ENCODE measurements around the gene PPP3R1. TPM values are rescaled to one million over a fixed set of nuclear protein-coding genes. Genes with fewer than 3 reads are reported as not detected.
A peak's percentile ranks its signal among the peaks of the same experiment; 100 is the strongest.

The PPP3R1 gene
- polyA plus RNA-seq, 1 donor (not counting 4 experiments of a cell fraction or from before 2014, with no cell fraction given), result 21.6 TPM

- H3K4me2 ChIP-seq (ENCODE audit: control insufficient read depth, extremely low read depth, insufficient read depth, low read depth, low read length), result peak overlapping the region; percentile 38
- peaks cover 19% of the 10 kb centered on the region for H3K4me1 ChIP-seq (ENCODE audit: control insufficient read depth, extremely low read depth, insufficient read depth, low read length)
- no peaks in the 10 kb centered on the region for H3K27me3 ChIP-seq (ENCODE audit: control insufficient read depth, extremely low read depth, insufficient read depth, low read length)
- dilution Hi-C loops (cut with MboI; ENCODE audit: extremely low pct_ligation_motif_present, low sequenced_read_pairs), result no loop called here
- no peak overlapping the region for H3K4me3 ChIP-seq (ENCODE audit: control insufficient read depth in 2 of 3, extremely low read depth in 1 of 3, insufficient read depth in 2 of 3, low read depth in 1 of 3, low read length in 3 of 3)
- H3K27ac ChIP-seq (ENCODE audit: control insufficient read depth, insufficient read depth, low read length), result peak overlapping the region; percentile 18
- peaks cover 96% of the 10 kb centered on the region for H3K79me2 ChIP-seq (ENCODE audit: control insufficient read depth, insufficient read depth, low read length)
- TF ChIP-seq EZH2 (IDR thresholded peaks at IDR 0.05; ENCODE audit: low read length), result no peak
- TF ChIP-seq CTCF (optimal IDR thresholded peaks at IDR 0.05 in 1 of 3, IDR thresholded peaks at IDR 0.05 in 1 of 3, conservative IDR thresholded peaks at IDR 0.05 in 1 of 3; ENCODE audit: extremely low read depth in 1 of 3, insufficient read depth in 2 of 3, low read length in 3 of 3), result no peak
- FAIRE-seq, result no peak
- H3K36me3 ChIP-seq (ENCODE audit: control insufficient read depth in 2 of 2, extremely low read depth in 1 of 2, insufficient read depth in 2 of 2, low read length in 2 of 2), result peaks cover 0 to 3% of the 10 kb centered on the region in 2 experiments
- no peaks in the 10 kb centered on the region for H4K20me1 ChIP-seq (ENCODE audit: control insufficient read depth, extremely low read depth, insufficient read depth, low read length)
- H3K9me1 ChIP-seq (ENCODE audit: control insufficient read depth, extremely low read depth, insufficient read depth, low read length), result no peaks in the 10 kb centered on the region
- H3K9me3 ChIP-seq (ENCODE audit: control insufficient read depth, low read depth, low read length), result no peaks in the 10 kb centered on the region
- no peak for DNase-seq (ENCODE audit: low read depth, low spot score)
- no peak overlapping the region for H3K9ac ChIP-seq (ENCODE audit: control insufficient read depth, extremely low read depth, insufficient read depth, low read length)
- no peak overlapping the region for H2AFZ ChIP-seq (ENCODE audit: control insufficient read depth, low read length)
Measured at GRCh38 chr2:68217729-68218128, 34.6 kb downstream of the PPP3R1 start.

- peak overlapping the region; percentile 36 for H3K27ac ChIP-seq (ENCODE audit: control insufficient read depth, insufficient read depth, low read length)
- H3K36me3 ChIP-seq (ENCODE audit: control insufficient read depth in 2 of 2, extremely low read depth in 1 of 2, insufficient read depth in 2 of 2, low read length in 2 of 2), result peaks cover 0 to 7% of the 10 kb centered on the region in 2 experiments
- dilution Hi-C loops (cut with MboI; ENCODE audit: extremely low pct_ligation_motif_present, low sequenced_read_pairs), result no loop called here
- no peak for DNase-seq (ENCODE audit: low read depth, low spot score)
- H3K4me1 ChIP-seq (ENCODE audit: control insufficient read depth, extremely low read depth, insufficient read depth, low read length), result peaks cover 21% of the 10 kb centered on the region
- peak overlapping the region; percentile 32 for H3K4me2 ChIP-seq (ENCODE audit: control insufficient read depth, extremely low read depth, insufficient read depth, low read depth, low read length)
- H3K9me3 ChIP-seq (ENCODE audit: control insufficient read depth, low read depth, low read length), result no peaks in the 10 kb centered on the region
- peaks cover 96% of the 10 kb centered on the region for H3K79me2 ChIP-seq (ENCODE audit: control insufficient read depth, insufficient read depth, low read length)
- TF ChIP-seq EZH2 (IDR thresholded peaks at IDR 0.05; ENCODE audit: low read length) (no peak), CTCF (optimal IDR thresholded peaks at IDR 0.05 in 1 of 3, IDR thresholded peaks at IDR 0.05 in 1 of 3, conservative IDR thresholded peaks at IDR 0.05 in 1 of 3; ENCODE audit: extremely low read depth in 1 of 3, insufficient read depth in 2 of 3, low read length in 3 of 3) (no peak)
- H4K20me1 ChIP-seq (ENCODE audit: control insufficient read depth, extremely low read depth, insufficient read depth, low read length), result peaks cover 4% of the 10 kb centered on the region
- H2AFZ ChIP-seq (ENCODE audit: control insufficient read depth, low read length), result no peak overlapping the region
- no peaks in the 10 kb centered on the region for H3K9me1 ChIP-seq (ENCODE audit: control insufficient read depth, extremely low read depth, insufficient read depth, low read length)
- H3K4me3 ChIP-seq (ENCODE audit: control insufficient read depth in 2 of 3, extremely low read depth in 1 of 3, insufficient read depth in 2 of 3, low read depth in 1 of 3, low read length in 3 of 3), result no peak overlapping the region
- H3K27me3 ChIP-seq (ENCODE audit: control insufficient read depth, extremely low read depth, insufficient read depth, low read length), result no peaks in the 10 kb centered on the region
- H3K9ac ChIP-seq (ENCODE audit: control insufficient read depth, extremely low read depth, insufficient read depth, low read length), result no peak overlapping the region
- no peak for FAIRE-seq
Measured at GRCh38 chr2:68216454-68217310, 35.6 kb downstream of the PPP3R1 start.

Data from keratinocyte (primary cell).